HUES6 (cell line): ENCODE data around the gene BEND3.

Source experiments
- H3K27ac ChIP-seq: 2 replicates; pipeline ENCODE4 v1.7.0; 2013; ENCODE audit warnings: low read depth, mild to moderate bottlenecking, low read length, inconsistent platforms
- H3K27me3 ChIP-seq: 2 replicates; pipeline ENCODE4 v1.6.1; 2013; ENCODE audit warnings: low read length; ENCODE audit not compliant: control insufficient read depth, insufficient read depth
- H3K36me3 ChIP-seq: 2 replicates; pipeline ENCODE4 v1.6.1; 2013; ENCODE audit warnings: low read length; ENCODE audit not compliant: control insufficient read depth, insufficient read depth
- H3K4me1 ChIP-seq: 2 replicates; pipeline ENCODE4 v1.6.1; 2013; ENCODE audit warnings: low read length; ENCODE audit not compliant: control insufficient read depth, insufficient read depth
- H3K4me3 ChIP-seq: 2 replicates; pipeline ENCODE4 v1.5.1; 2013; ENCODE audit warnings: low read depth, low read length
- H3K9ac ChIP-seq: one replicate; pipeline ENCODE4 v1.6.1; 2013; ENCODE audit warnings: mild to moderate bottlenecking, low read length
- H3K9me3 ChIP-seq: 2 replicates; pipeline ENCODE4 v1.6.1; 2013; ENCODE audit warnings: low read depth, low read length; ENCODE audit not compliant: control insufficient read depth, insufficient read depth

Gene BEND3

GRCh38 chr6:107082045-107082444 lies 33.3 kb downstream of the BEND3 start:
- Histone ChIP-seq H3K9me3 (peaks cover 6% of the 10 kb centered on the region; the same call in 1 of the 2 replicates), H3K4me3 (no peak overlapping the region), H3K27me3 (no peaks in the 10 kb centered on the region), H3K9ac (no peak overlapping the region), H3K4me1 (peaks cover 9% of the 10 kb centered on the region), H3K36me3 (peaks cover 37% of the 10 kb centered on the region), H3K27ac (no peak overlapping the region)

GRCh38 chr6:107080036-107080435 lies 35.3 kb downstream of the BEND3 start:
- Histone ChIP-seq H3K4me3 (no peak overlapping the region), H3K36me3 (peaks cover 33% of the 10 kb centered on the region), H3K27me3 (no peaks in the 10 kb centered on the region), H3K9ac (no peak overlapping the region), H3K4me1 (peaks cover 9% of the 10 kb centered on the region), H3K9me3 (peaks cover 2% of the 10 kb centered on the region; the same call in 1 of the 2 replicates), H3K27ac (no peak overlapping the region)

GRCh38 chr6:107079429-107079828 lies 35.9 kb downstream of the BEND3 start:
- Histone ChIP-seq H3K9ac (no peak overlapping the region), H3K4me1 (peaks cover 9% of the 10 kb centered on the region), H3K36me3 (peaks cover 27% of the 10 kb centered on the region), H3K27me3 (no peaks in the 10 kb centered on the region), H3K9me3 (no peaks in the 10 kb centered on the region), H3K27ac (no peak overlapping the region), H3K4me3 (no peak overlapping the region)

GRCh38 chr6:107077710-107078109 lies 37.6 kb downstream of the BEND3 start:
- Histone ChIP-seq H3K27ac (no peak overlapping the region), H3K4me1 (peaks cover 9% of the 10 kb centered on the region), H3K9ac (no peak overlapping the region), H3K36me3 (peaks cover 26% of the 10 kb centered on the region; the same call in 1 of the 2 replicates), H3K4me3 (no peak overlapping the region), H3K27me3 (no peaks in the 10 kb centered on the region), H3K9me3 (no peaks in the 10 kb centered on the region)

- Histone ChIP-seq H3K9ac (no peak overlapping the region), H3K4me1 (peaks cover 3% of the 10 kb centered on the region), H3K36me3 (peaks cover 36% of the 10 kb centered on the region), H3K4me3 (no peak overlapping the region), H3K27ac (no peak overlapping the region), H3K9me3 (no peaks in the 10 kb centered on the region), H3K27me3 (no peaks in the 10 kb centered on the region)
Measured at GRCh38 chr6:107075951-107076381, 39.3 kb downstream of the BEND3 start.

- Histone ChIP-seq H3K9ac (no peak overlapping the region), H3K4me3 (no peak overlapping the region), H3K4me1 (peaks cover 10% of the 10 kb centered on the region; the same call in 1 of the 2 replicates), H3K36me3 (peaks cover 64% of the 10 kb centered on the region), H3K27me3 (no peaks in the 10 kb centered on the region), H3K9me3 (no peaks in the 10 kb centered on the region), H3K27ac (no peak overlapping the region)
Measured at GRCh38 chr6:107070686-107071085, 44.6 kb downstream of the BEND3 start.

- Histone ChIP-seq H3K4me3 (no peak overlapping the region), H3K27me3 (no peaks in the 10 kb centered on the region), H3K4me1 (peaks cover 10% of the 10 kb centered on the region; the same call in 1 of the 2 replicates), H3K36me3 (peaks cover 64% of the 10 kb centered on the region), H3K9me3 (no peaks in the 10 kb centered on the region), H3K27ac (no peak overlapping the region), H3K9ac (no peak overlapping the region)
Measured at GRCh38 chr6:107069631-107070548, 45.4 kb downstream of the BEND3 start.

- no peak overlapping the region for H3K27ac ChIP-seq
- H3K4me1 ChIP-seq = peaks cover 10% of the 10 kb centered on the region; the same call in 1 of the 2 replicates
- no peaks in the 10 kb centered on the region for H3K27me3 ChIP-seq
- no peak overlapping the region for H3K4me3 ChIP-seq
- H3K9ac ChIP-seq = no peak overlapping the region
- H3K36me3 ChIP-seq = peaks cover 64% of the 10 kb centered on the region
- no peaks in the 10 kb centered on the region for H3K9me3 ChIP-seq
Measured at GRCh38 chr6:107068691-107069630, 46.4 kb downstream of the BEND3 start.

GRCh38 chr6:107066697-107067659 lies 48.3 kb downstream of the BEND3 start:
- H3K4me3 ChIP-seq = no peak overlapping the region
- H3K27me3 ChIP-seq = no peaks in the 10 kb centered on the region
- H3K9ac ChIP-seq = no peak overlapping the region
- peaks cover 51% of the 10 kb centered on the region for H3K36me3 ChIP-seq
- peaks cover 10% of the 10 kb centered on the region for H3K4me1 ChIP-seq
- H3K27ac ChIP-seq = no peak overlapping the region
- no peaks in the 10 kb centered on the region for H3K9me3 ChIP-seq

GRCh38 chr6:107064579-107065065 lies 50.7 kb downstream of the BEND3 start:
- Histone ChIP-seq H3K9me3 (no peaks in the 10 kb centered on the region), H3K4me3 (no peak overlapping the region), H3K9ac (no peak overlapping the region), H3K27ac (no peak overlapping the region), H3K4me1 (peaks cover 27% of the 10 kb centered on the region), H3K36me3 (peaks cover 29% of the 10 kb centered on the region), H3K27me3 (no peaks in the 10 kb centered on the region)
